Astrocyte of the cerebellum (primary cell): ENCODE measurements around the gene ZBED4.

Experiments
- DNase-seq: peaks from one replicate; pipeline ENCODE4 v3.0.0-alpha.2; 2011; ENCODE audit warnings: low read depth
- H3K4me3 ChIP-seq: 2 replicates; pipeline ENCODE4 v1.5.1; 2011; ENCODE audit warnings: mild to moderate bottlenecking, low read depth, low read length, moderate library complexity
- CTCF ChIP-seq: IDR thresholded peaks from 2 replicates; pipeline ENCODE4 v1.5.1; 2012; ENCODE audit warnings: low read length, low read depth, moderate library complexity, mild to moderate bottlenecking; ENCODE audit errors: missing control alignments
- in situ Hi-C: cut with HindIII; loops from 2 replicates; pipeline ENCODE4 v1.10.0; 2017; ENCODE audit warnings: low sequenced_read_pairs

Gene ZBED4

GRCh38 chr22:49871482-49871881, 17.8 kb downstream of the ZBED4 start:
- in situ Hi-C loops: loop anchor here (5.0 kb wide), 1 partner anchor 46 kb away; the partner anchor contains the start of genes ALG12 and CRELD2
- no peak overlapping the region for H3K4me3 ChIP-seq
- DNase-seq: no peak
- no peak for TF ChIP-seq CTCF

GRCh38 chr22:49872347-49872746, 18.7 kb downstream of the ZBED4 start:
- DNase-seq: no peak
- in situ Hi-C loops: loop anchor here (5.0 kb wide), 1 partner anchor 45 kb away; the partner anchor contains the start of genes ALG12 and CRELD2
- no peak for TF ChIP-seq CTCF
- no peak overlapping the region for H3K4me3 ChIP-seq

GRCh38 chr22:49873228-49873940, 19.7 kb downstream of the ZBED4 start:
- DNase-seq: no peak
- no peak overlapping the region for H3K4me3 ChIP-seq
- in situ Hi-C loops: loop anchor here (5.0 kb wide), 1 partner anchor 44 kb away; the partner anchor contains the start of genes ALG12 and CRELD2
- no peak for TF ChIP-seq CTCF

GRCh38 chr22:49877642-49878041, 24.0 kb downstream of the ZBED4 start:
- TF ChIP-seq CTCF: no peak
- no peak for DNase-seq
- no peak overlapping the region for H3K4me3 ChIP-seq
- in situ Hi-C loops: no loop called here

- no peak overlapping the region for H3K4me3 ChIP-seq
- TF ChIP-seq CTCF: no peak
- no peak for DNase-seq
- in situ Hi-C loops: no loop called here
These were observed 24.6 kb downstream of the ZBED4 start for GRCh38 chr22:49878206-49878605.

- no peak overlapping the region for H3K4me3 ChIP-seq
- no peak for TF ChIP-seq CTCF
- no peak for DNase-seq
- in situ Hi-C loops: no loop called here
These were observed 26.2 kb downstream of the ZBED4 start for GRCh38 chr22:49879871-49880270.

- in situ Hi-C loops: no loop called here
- no peak for TF ChIP-seq CTCF
- no peak for DNase-seq
- no peak overlapping the region for H3K4me3 ChIP-seq
These were observed 26.6 kb downstream of the ZBED4 start for GRCh38 chr22:49880281-49880680.
